ENCODE results near the gene TMEM213. TPM values are rescaled to one million over a fixed set of nuclear protein-coding genes. Genes with fewer than 3 reads are reported as not detected.

TMEM213 gene
- total and polyA plus RNA-seq, 2 of the 8 experiments (the other 6 are each of a cell fraction or from before 2014, with no cell fraction given), result 0.21 to 0.67 TPM

GRCh38 chr7:138813945-138814344, 16.2 kb downstream of the TMEM213 start:
- no peak overlapping the region for H2BK20ac ChIP-seq (ENCODE audit: low read length)
- H3K79me2 ChIP-seq (ENCODE audit: control insufficient read depth in 1 of 2, insufficient read depth in 2 of 2, low read length in 2 of 2), result no peaks in the 10 kb centered on the region
- H3K18ac ChIP-seq (ENCODE audit: extremely low read depth, low read length), result no peak overlapping the region
- no peak overlapping the region for H3K23ac ChIP-seq (ENCODE audit: insufficient read length)
- TF ChIP-seq KDM4A (IDR thresholded peaks at IDR 0.05; ENCODE audit: low read depth, low read length, severe bottlenecking) (no peak), CTBP2 (IDR thresholded peaks at IDR 0.05; ENCODE audit: borderline replicate concordance, insufficient read depth, insufficient read length, low read length) (no peak), NRF1 (IDR thresholded peaks at IDR 0.05; ENCODE audit: low read depth, low read length) (no peak), POU5F1 (IDR thresholded peaks at IDR 0.05; ENCODE audit: low read depth, low read length) (no peak), TBP (IDR thresholded peaks at IDR 0.05; ENCODE audit: low read depth, low read length) (no peak)
- TF ChIP-seq, protein P1, sequence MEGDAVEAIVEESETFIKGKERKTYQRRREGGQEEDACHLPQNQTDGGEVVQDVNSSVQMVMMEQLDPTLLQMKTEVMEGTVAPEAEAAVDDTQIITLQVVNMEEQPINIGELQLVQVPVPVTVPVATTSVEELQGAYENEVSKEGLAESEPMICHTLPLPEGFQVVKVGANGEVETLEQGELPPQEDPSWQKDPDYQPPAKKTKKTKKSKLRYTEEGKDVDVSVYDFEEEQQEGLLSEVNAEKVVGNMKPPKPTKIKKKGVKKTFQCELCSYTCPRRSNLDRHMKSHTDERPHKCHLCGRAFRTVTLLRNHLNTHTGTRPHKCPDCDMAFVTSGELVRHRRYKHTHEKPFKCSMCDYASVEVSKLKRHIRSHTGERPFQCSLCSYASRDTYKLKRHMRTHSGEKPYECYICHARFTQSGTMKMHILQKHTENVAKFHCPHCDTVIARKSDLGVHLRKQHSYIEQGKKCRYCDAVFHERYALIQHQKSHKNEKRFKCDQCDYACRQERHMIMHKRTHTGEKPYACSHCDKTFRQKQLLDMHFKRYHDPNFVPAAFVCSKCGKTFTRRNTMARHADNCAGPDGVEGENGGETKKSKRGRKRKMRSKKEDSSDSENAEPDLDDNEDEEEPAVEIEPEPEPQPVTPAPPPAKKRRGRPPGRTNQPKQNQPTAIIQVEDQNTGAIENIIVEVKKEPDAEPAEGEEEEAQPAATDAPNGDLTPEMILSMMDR (IDR thresholded peaks at IDR 0.05; ENCODE audit: control extremely low read depth in 1 of 3, insufficient read depth in 1 of 3, low read depth in 1 of 3, low read length in 3 of 3), result no peak
- H2AFZ ChIP-seq (ENCODE audit: low read length), result no peak overlapping the region
- H4K5ac ChIP-seq (ENCODE audit: insufficient read length, low read depth, low read length), result no peak overlapping the region
- ChIA-PET POLR2A (ENCODE audit: partially characterized antibody) (no interaction called here), CTCF (ENCODE audit: partially characterized antibody) (interaction anchor here (1.1 to 2.2 kb wide), 3 partner anchors 17 to 72 kb away, joined by 3 to 5 read pairs (median 3); no protein-coding TSS in a partner anchor)
- H3K36me3 ChIP-seq (ENCODE audit: control insufficient read depth in 2 of 4, insufficient read depth in 4 of 4, low read length in 3 of 4), result no peaks in the 10 kb centered on the region
- no peak overlapping the region for H2BK120ac ChIP-seq (replicated peaks; ENCODE audit: low read depth, low read length)
- H3K27ac ChIP-seq (ENCODE audit: low read depth, low read length), result no peak overlapping the region
- H3K4me1 ChIP-seq (replicated peaks in 1 of 4; ENCODE audit: control insufficient read depth in 3 of 4, insufficient read depth in 4 of 4, low read length in 3 of 4), result no peaks in the 10 kb centered on the region
- 94% methylated on average over 2 of the region's 2 CpGs; no CpG with 5 or more reads in 1 of the 2 experiments for WGBS, 2 experiments (ENCODE audit: extremely low coverage in 1 of 2, insufficient coverage in 1 of 2, insufficient read length in 1 of 2, insufficient replicate concordance in 2 of 2, low coverage in 1 of 2, low lambda C conversion rate in 2 of 2, missing lambda C conversion rate in 1 of 2)
- DNase-seq (ENCODE audit: low read depth in 1 of 2, low spot score in 2 of 2) (no peak), FAIRE-seq (no peak)
- no peaks in the 10 kb centered on the region for H3K79me1 ChIP-seq (ENCODE audit: low read depth, low read length)
- H3K4ac ChIP-seq (replicated peaks; ENCODE audit: insufficient read length, low read depth, low read length), result no peak overlapping the region
- H3K9me3 ChIP-seq (ENCODE audit: insufficient read depth in 2 of 2, low read depth in 1 of 2, low read length in 1 of 2), result no peaks in the 10 kb centered on the region
- H3K23me2 ChIP-seq (ENCODE audit: low read depth, low read length), result no peaks in the 10 kb centered on the region; the same call in 1 of the 2 replicates
- no peak overlapping the region for H4K91ac ChIP-seq (replicated peaks; ENCODE audit: insufficient read length, low read length)
- no peak overlapping the region for H3K9ac ChIP-seq (replicated peaks in 1 of 4; ENCODE audit: extremely low read depth in 1 of 4, low read depth in 3 of 4, low read length in 3 of 4)
- H4K20me1 ChIP-seq (replicated peaks in 1 of 2; ENCODE audit: control insufficient read depth in 1 of 2, insufficient read depth in 2 of 2, low read length in 2 of 2), result no peaks in the 10 kb centered on the region
- no peak overlapping the region for H3K4me3 ChIP-seq (ENCODE audit: extremely low read depth in 1 of 4, insufficient read depth in 2 of 4, low read depth in 3 of 4, low read length in 4 of 4)
- no peak overlapping the region for H4K8ac ChIP-seq (ENCODE audit: extremely low read depth, insufficient read depth, low read length)
- H2BK15ac ChIP-seq (ENCODE audit: low read length), result no peak overlapping the region
- no peak overlapping the region for H2BK12ac ChIP-seq (ENCODE audit: low read depth, low read length)
- peaks cover 0 to 1% (median 0%) of the 10 kb centered on the region in 4 experiments; a peak in 1 of 7 replicates for H3K27me3 ChIP-seq (replicated peaks in 1 of 4; ENCODE audit: control insufficient read depth in 3 of 4, extremely low read depth in 1 of 4, insufficient read depth in 3 of 4, low read length in 3 of 4)
- no peak overlapping the region for H2AK5ac ChIP-seq (ENCODE audit: low read depth, low read length)
- H2BK5ac ChIP-seq (ENCODE audit: low read depth, low read length), result no peak overlapping the region
- H3K4me2 ChIP-seq (ENCODE audit: insufficient read depth in 1 of 2, low read depth in 2 of 2, low read length in 2 of 2), result no peak overlapping the region
- no peak overlapping the region for H3K14ac ChIP-seq (ENCODE audit: insufficient read length)
- H3K56ac ChIP-seq (replicated peaks; ENCODE audit: insufficient read length, low read depth, low read length), result no peak overlapping the region

All from H1 (cell line).